HEK293 (cell line): ENCODE data around the gene COQ8A.

Source experiments
- AEBP2 ChIP-seq: fragments of 450-650 bp; formaldehyde crosslinking; IDR thresholded peaks from 2 replicates; pipeline ENCODE4 v1.5.1; 2016; ENCODE audit warnings: missing biosample characterization, missing genetic modification characterization, borderline replicate concordance
- ATF2 ChIP-seq: fragments of 450-650 bp; formaldehyde crosslinking; IDR thresholded peaks from 2 replicates; pipeline ENCODE4 v1.5.1; 2016; ENCODE audit warnings: missing biosample characterization, missing genetic modification characterization, low read depth
- BCL11A ChIP-seq: fragments of 450-650 bp; formaldehyde crosslinking; IDR thresholded peaks from 2 replicates; pipeline ENCODE4 v1.5.1; 2016; ENCODE audit warnings: low read depth, missing biosample characterization, missing genetic modification characterization
- GLI4 ChIP-seq: fragments of 450-650 bp; formaldehyde crosslinking; IDR thresholded peaks from 2 replicates; pipeline ENCODE4 v1.5.1; 2016; ENCODE audit warnings: missing biosample characterization, missing genetic modification characterization
- GLIS2 ChIP-seq: fragments of 450-650 bp; formaldehyde crosslinking; IDR thresholded peaks from 2 replicates; pipeline ENCODE4 v1.5.1; 2016; ENCODE audit warnings: missing biosample characterization, missing genetic modification characterization
- IKZF3 ChIP-seq: fragments of 450-650 bp; IDR thresholded peaks from 2 replicates; pipeline ENCODE4 v1.5.0; 2018; ENCODE audit warnings: missing biosample characterization, mild to moderate bottlenecking, missing genetic modification characterization, moderate library complexity
- INSM2 ChIP-seq: fragments of 450-650 bp; formaldehyde crosslinking; IDR thresholded peaks from 2 replicates; pipeline ENCODE4 v1.5.1; 2016; ENCODE audit warnings: missing biosample characterization, missing genetic modification characterization
- KLF8 ChIP-seq: fragments of 450-650 bp; formaldehyde crosslinking; IDR thresholded peaks from 2 replicates; pipeline ENCODE4 v1.5.1; 2016; ENCODE audit warnings: missing biosample characterization, missing genetic modification characterization
- TRIM28 ChIP-seq: IDR thresholded peaks from 2 replicates; pipeline ENCODE4 v1.6.1; 2011; ENCODE audit warnings: low read length, control low read depth, borderline replicate concordance
- ZBTB26 ChIP-seq: fragments of 450-650 bp; formaldehyde crosslinking; optimal IDR thresholded peaks from 2 replicates; pipeline ENCODE3; 2016; ENCODE audit warnings: missing biosample characterization, mild to moderate bottlenecking, missing genetic modification characterization
- ZBTB8A ChIP-seq: fragments of 450-650 bp; formaldehyde crosslinking; IDR thresholded peaks from 2 replicates; pipeline ENCODE4 v1.5.1; 2016; ENCODE audit warnings: missing biosample characterization, missing genetic modification characterization
- ZEB2 ChIP-seq: fragments of 450-650 bp; formaldehyde crosslinking; IDR thresholded peaks from 2 replicates; pipeline ENCODE4 v1.5.1; 2016; ENCODE audit warnings: missing biosample characterization, missing genetic modification characterization
- ZFP3 ChIP-seq: fragments of 450-650 bp; formaldehyde crosslinking; IDR thresholded peaks from 2 replicates; pipeline ENCODE4 v1.5.1; 2016; ENCODE audit warnings: low read depth, missing biosample characterization, missing genetic modification characterization
- ZFP37 ChIP-seq: fragments of 450-650 bp; formaldehyde crosslinking; IDR thresholded peaks from 2 replicates; pipeline ENCODE4 v1.5.1; 2016; ENCODE audit warnings: missing biosample characterization, missing genetic modification characterization
- ZNF146 ChIP-seq: fragments of 450-650 bp; formaldehyde crosslinking; IDR thresholded peaks from 2 replicates; pipeline ENCODE4 v1.5.1; 2016; ENCODE audit warnings: missing biosample characterization, missing genetic modification characterization
- ZNF148 ChIP-seq: fragments of 450-650 bp; formaldehyde crosslinking; IDR thresholded peaks from 2 replicates; pipeline ENCODE4 v1.5.0; 2017; ENCODE audit warnings: missing biosample characterization, missing genetic modification characterization, borderline replicate concordance
- ZNF214 ChIP-seq: fragments of 450-650 bp; formaldehyde crosslinking; IDR thresholded peaks from 2 replicates; pipeline ENCODE4 v1.5.1; 2017; ENCODE audit warnings: missing biosample characterization, mild to moderate bottlenecking, missing genetic modification characterization, borderline replicate concordance
- ZNF274 ChIP-seq, 2 experiments: fragments of 200-500 bp in 1 of 2; fragments of 450-650 bp in 1 of 2; sonication (Bioruptor generic) in 1 of 2; formaldehyde crosslinking in 1 of 2; IDR thresholded peaks; 2 replicates each; pipeline versions ENCODE4 v1.5.1 to v1.6.1; 2014 to 2016; ENCODE audit warnings: borderline replicate concordance in 1 of 2, inconsistent platforms in 1 of 2, low read length in 1 of 2, missing biosample characterization in 1 of 2, missing genetic modification characterization in 1 of 2
- ZNF423 ChIP-seq: fragments of 450-650 bp; formaldehyde crosslinking; IDR thresholded peaks from 2 replicates; pipeline ENCODE4 v1.5.1; 2016; ENCODE audit warnings: missing biosample characterization, missing genetic modification characterization
- ZNF473 ChIP-seq: fragments of 450-650 bp; formaldehyde crosslinking; IDR thresholded peaks from 2 replicates; pipeline ENCODE4 v1.5.1; 2017; ENCODE audit warnings: missing biosample characterization, missing genetic modification characterization
- ZNF513 ChIP-seq: fragments of 450-650 bp; IDR thresholded peaks from 2 replicates; pipeline ENCODE4 v1.5.1; 2018; ENCODE audit warnings: missing biosample characterization, missing genetic modification characterization
- ZNF580 ChIP-seq: fragments of 450-650 bp; formaldehyde crosslinking; IDR thresholded peaks from 2 replicates; pipeline ENCODE4 v1.5.1; 2016; ENCODE audit warnings: missing biosample characterization, missing genetic modification characterization
- ZNF629 ChIP-seq: fragments of 450-650 bp; formaldehyde crosslinking; IDR thresholded peaks from 2 replicates; pipeline ENCODE4 v1.5.1; 2017; ENCODE audit warnings: missing biosample characterization, missing genetic modification characterization
- ZNF639 ChIP-seq: fragments of 450-650 bp; formaldehyde crosslinking; IDR thresholded peaks from 2 replicates; pipeline ENCODE4 v1.5.1; 2016; ENCODE audit warnings: missing biosample characterization, missing genetic modification characterization
- ZNF76 ChIP-seq: fragments of 450-650 bp; formaldehyde crosslinking; IDR thresholded peaks from 2 replicates; pipeline ENCODE4; 2016; ENCODE audit warnings: low read depth, missing biosample characterization, missing genetic modification characterization, borderline replicate concordance
- ZNF843 ChIP-seq: fragments of 450-650 bp; formaldehyde crosslinking; IDR thresholded peaks from 2 replicates; pipeline ENCODE4 v1.5.1; 2016; ENCODE audit warnings: missing biosample characterization, missing genetic modification characterization
- ZSCAN16 ChIP-seq: fragments of 450-650 bp; formaldehyde crosslinking; IDR thresholded peaks from 2 replicates; pipeline ENCODE4 v1.5.1; 2016; ENCODE audit warnings: missing biosample characterization, missing genetic modification characterization

COQ8A gene

GRCh38 chr1:226939438-226940028 lies 561 bp upstream of the COQ8A start (continued):
- TF ChIP-seq ATF2 (tag by site-specific recombination) (no peak), GLIS2 (no peak; the same call in 1 of the 2 replicates), ZNF629 (tag by site-specific recombination) (peak; percentile 84), IKZF3 (tag by site-specific recombination) (no peak), AEBP2 (tag by site-specific recombination) (no peak), ZNF146 (tag by site-specific recombination) (peak; percentile 77), ZFP37 (peak; percentile 99), GLI4 (tag by site-specific recombination) (peak; percentile 95), ZNF639 (tag by site-specific recombination) (peak; percentile 78), TRIM28 (peak; percentile 92; the same call in 1 of the 2 replicates), BCL11A (tag by site-specific recombination) (peak; percentile 75; the same call in 1 of the 2 replicates), ZNF148 (tag by site-specific recombination) (no peak), ZFP3 (tag by site-specific recombination) (no peak; the same call in 1 of the 2 replicates), ZBTB8A (tag by site-specific recombination) (peak; percentile 66), ZNF274 (IDR thresholded peaks at IDR 0.05; ENCODE audit: low read length) (no peak), ZNF274 (tag by site-specific recombination; IDR thresholded peaks at IDR 0.05; ENCODE audit: borderline replicate concordance) (no peak), ZNF843 (tag by site-specific recombination) (peak; percentile 83), ZNF513 (tag by site-specific recombination) (no peak; the same call in 1 of the 2 replicates), ZNF423 (peak; percentile 35; the same call in 1 of the 2 replicates), INSM2 (peak; percentile 65), ZNF214 (no peak), ZNF76 (tag by site-specific recombination) (peak; percentile 86), ZSCAN16 (peak; percentile 52; the same call in 1 of the 2 replicates), ZNF473 (no peak), KLF8 (tag by site-specific recombination) (peak; percentile 80), ZNF580 (tag by site-specific recombination) (peak; percentile 73; the same call in 1 of the 2 replicates), ZEB2 (peak; percentile 59), ZBTB26 (tag by site-specific recombination) (peak; percentile 97)
